ENCODE measurements around the gene NCMAP.

DNA sequence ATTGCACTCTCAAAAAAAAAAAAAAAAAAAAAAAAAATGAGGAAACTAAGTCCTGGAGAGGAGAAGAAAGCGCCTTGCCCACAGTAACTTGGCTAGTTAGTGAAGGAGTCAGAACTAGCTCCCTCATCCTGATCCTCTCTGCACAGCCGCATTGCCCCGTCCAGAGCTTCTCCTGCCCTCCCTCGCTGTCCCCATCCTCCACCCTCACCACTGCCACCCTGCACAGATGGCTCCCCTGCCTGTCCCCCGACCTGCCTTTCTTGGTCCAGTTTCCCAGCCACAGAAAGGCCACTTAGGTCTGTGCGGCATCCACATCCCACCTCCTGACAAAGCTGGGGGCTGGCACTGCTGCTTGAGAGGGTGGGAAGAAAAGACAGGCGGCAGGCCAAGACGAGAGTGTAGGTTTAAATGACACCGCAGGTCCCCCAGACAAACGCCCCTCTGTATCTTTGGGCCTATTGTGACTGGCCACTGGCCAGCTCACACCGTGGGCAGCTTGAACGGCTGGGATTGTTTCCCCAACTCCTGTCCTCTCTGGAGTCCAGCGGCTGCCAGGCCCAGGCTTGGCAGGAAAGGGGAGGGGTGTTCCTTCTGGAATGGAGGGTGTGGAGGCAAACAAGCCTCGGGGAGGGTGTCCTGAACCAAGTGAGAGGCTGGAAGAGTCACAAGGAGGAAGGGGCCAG is 20.2 kb downstream of the NCMAP start:
- TF ChIP-seq POLR2AphosphoS5 (IDR thresholded peaks at IDR 0.05; ENCODE audit: low read depth, low read length) (no peak), TAF1 (IDR thresholded peaks at IDR 0.05; ENCODE audit: borderline replicate concordance, insufficient read depth, low read length) (no peak), SIN3A (IDR thresholded peaks at IDR 0.05; ENCODE audit: borderline replicate concordance, insufficient read depth, low read length) (no peak)

Data from PFSK-1 (cell line).